Thymus (tissue), 11 donors: ENCODE results near the gene TMEM63B. TPM values are rescaled to one million over a fixed set of nuclear protein-coding genes. Genes with fewer than 3 reads are reported as not detected.
"Not testable (repeated sequence)": the region's sequence is repeated elsewhere in the genome, so short reads cannot be mapped to it uniquely, and the experiment has no call there.

ENCODE experiments used
- DNase-seq, 9 donors: peaks; one replicate each; pipeline ENCODE4 v3.0.0-alpha.2; 2013; ENCODE audit warnings: low spot score in 9 of 9, low read depth in 6 of 9, missing footprints in 1 of 9
- H3K27ac ChIP-seq, 2 donors: one replicate each; pipeline ENCODE4 v1.5.1; 2013; ENCODE audit warnings: control low read depth in 1 of 2, low read depth in 1 of 2, low read length in 1 of 2, mild to moderate bottlenecking in 1 of 2, moderate library complexity in 1 of 2
- H3K27me3 ChIP-seq, 2 donors: one replicate each; pipeline ENCODE4 v1.5.1; 2013; ENCODE audit warnings: low read length in 1 of 2; ENCODE audit not compliant: control insufficient read depth in 2 of 2, insufficient read depth in 1 of 2
- H3K36me3 ChIP-seq, 2 donors: one replicate each; pipeline ENCODE4 v1.5.1; 2013; ENCODE audit warnings: low read length in 1 of 2, mild to moderate bottlenecking in 1 of 2, moderate library complexity in 1 of 2; ENCODE audit not compliant: control insufficient read depth in 2 of 2, insufficient read depth in 2 of 2
- H3K4me1 ChIP-seq, 2 donors: one replicate each; pipeline ENCODE4 v1.5.1; 2013; ENCODE audit warnings: low read length in 2 of 2; ENCODE audit not compliant: control insufficient read depth in 2 of 2, insufficient read depth in 2 of 2
- H3K4me3 ChIP-seq, 2 donors: one replicate each; pipeline ENCODE4 v1.5.1; 2013; ENCODE audit warnings: low read length in 2 of 2, control low read depth in 1 of 2, mild to moderate bottlenecking in 1 of 2
- H3K9me3 ChIP-seq, 2 donors: one replicate each; pipeline ENCODE4 v1.5.1; 2013; ENCODE audit warnings: low read length in 1 of 2, mild to moderate bottlenecking in 1 of 2; ENCODE audit not compliant: control insufficient read depth in 2 of 2, insufficient read depth in 1 of 2
- WGBS: extraction: QIAGEN DNeasy Blood & Tissue Kit; methylation state at CpG from one replicate; pipeline ENCODE4 v1.1.7; 2013; 5-methylcytosine and 5-hydroxymethylcytosine counted together
- polyA plus RNA-seq: library from polyadenylated mRNA; stranded (reverse); fragments of 200-250 nt; gene quantifications from one replicate; pipeline ENCODE4 v1.2.3, GENCODE V29; 2013
- total RNA-seq: library from RNA; stranded (reverse); fragments of 120-200 nt; gene quantifications from one replicate; pipeline ENCODE4 v1.2.4, GENCODE V29; 2013
- donor health status: healthy.

Gene TMEM63B
- total and polyA plus RNA-seq, 2 donors = 7.5 to 11.7 TPM

DNA sequence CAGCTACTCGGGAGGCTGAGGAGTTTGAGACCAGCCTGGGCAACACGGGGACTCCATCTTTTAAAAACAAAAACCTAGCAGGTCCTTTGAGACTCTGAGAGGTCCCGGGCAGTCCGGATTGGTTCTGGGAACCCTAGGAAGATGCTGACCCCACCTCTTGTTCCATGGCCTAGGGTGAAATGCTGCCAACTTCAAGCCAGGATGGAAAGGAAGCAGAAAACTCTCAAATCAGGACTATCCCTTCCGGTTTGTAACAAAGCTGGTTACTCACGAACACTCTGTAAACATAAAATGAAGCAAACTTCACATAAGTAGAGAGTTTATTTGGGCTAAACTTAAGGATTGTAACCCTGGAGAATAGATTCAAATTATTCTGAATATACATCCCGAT is 59.3 kb downstream of the TMEM63B start:
- no peak overlapping the region for H3K27ac ChIP-seq
- no peak for DNase-seq
- no peaks in the 10 kb centered on the region for H3K36me3 ChIP-seq
- no peaks in the 10 kb centered on the region for H3K9me3 ChIP-seq
- H3K4me1 ChIP-seq = peaks cover 2 to 18% of the 10 kb centered on the region in 2 donors
- no peaks in the 10 kb centered on the region for H3K27me3 ChIP-seq
- no peak overlapping the region for H3K4me3 ChIP-seq
- WGBS = 96% methylated on average over 7 of the region's 7 CpGs

- Histone ChIP-seq H3K4me1 (peaks cover 2 to 24% of the 10 kb centered on the region in 2 donors), H3K4me3 (no peak overlapping the region), H3K27ac (no peak overlapping the region), H3K9me3 (no peaks in the 10 kb centered on the region), H3K36me3 (no peaks in the 10 kb centered on the region), H3K27me3 (no peaks in the 10 kb centered on the region)
- no peak for DNase-seq
- WGBS = 97% methylated on average over 2 of the region's 2 CpGs
Measured at GRCh38 chr6:44188819-44189218, 61.5 kb downstream of the TMEM63B start.

DNA sequence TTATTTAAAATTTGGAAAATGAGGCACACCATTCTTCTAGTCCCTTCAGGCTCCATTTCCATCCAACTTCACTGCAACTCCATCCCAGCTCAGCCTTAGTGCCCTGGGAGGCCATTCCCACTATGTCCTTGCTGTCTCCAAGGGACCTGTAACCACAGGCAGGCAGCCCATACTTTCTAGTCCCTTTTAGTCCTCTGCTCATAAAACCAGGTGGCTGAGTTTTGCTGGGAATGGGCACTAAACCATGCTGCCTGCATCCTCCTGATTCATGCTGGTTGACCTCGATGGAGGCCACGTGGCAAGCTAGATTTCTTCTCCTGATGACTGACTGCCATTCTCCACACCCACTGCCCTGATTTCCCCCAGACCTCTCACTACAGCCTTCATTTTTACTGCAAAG is 61.9 kb downstream of the TMEM63B start:
- H3K27ac ChIP-seq = no peak overlapping the region
- no peaks in the 10 kb centered on the region for H3K27me3 ChIP-seq
- H3K9me3 ChIP-seq = no peaks in the 10 kb centered on the region
- no peak overlapping the region for H3K4me3 ChIP-seq
- WGBS = 75% methylated on average over 2 of the region's 2 CpGs
- peaks cover 2 to 24% of the 10 kb centered on the region in 2 donors for H3K4me1 ChIP-seq
- no peaks in the 10 kb centered on the region for H3K36me3 ChIP-seq
- no peak for DNase-seq

DNA sequence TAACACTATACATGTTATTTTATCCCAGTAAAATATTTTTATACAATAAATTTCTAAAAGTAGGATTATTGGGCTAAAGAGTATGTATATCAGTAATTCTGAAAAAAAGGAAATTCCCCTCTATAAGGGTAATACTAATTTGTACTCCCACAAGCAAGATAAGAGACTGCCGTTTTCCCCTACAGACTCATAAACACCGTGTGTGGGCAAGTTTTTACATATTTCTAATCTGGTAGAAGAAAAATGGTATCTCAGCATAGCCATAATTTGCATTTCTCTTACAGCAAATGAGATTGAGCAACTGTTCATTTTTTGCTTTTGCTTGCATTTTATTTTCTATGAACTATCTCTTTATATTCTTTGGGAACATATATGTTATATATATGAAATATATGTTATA is 63.4 kb downstream of the TMEM63B start:
- DNase-seq = no peak
- no peaks in the 10 kb centered on the region for H3K36me3 ChIP-seq
- H3K9me3 ChIP-seq = no peaks in the 10 kb centered on the region
- H3K27me3 ChIP-seq = no peaks in the 10 kb centered on the region
- H3K27ac ChIP-seq = no peak overlapping the region
- H3K4me3 ChIP-seq = no peak overlapping the region
- 81% methylated on average over 2 of the region's 2 CpGs for WGBS
- peaks cover 2 to 19% of the 10 kb centered on the region in 2 donors for H3K4me1 ChIP-seq

- Histone ChIP-seq H3K27me3 (no peaks in the 10 kb centered on the region), H3K4me3 (no peak overlapping the region), H3K36me3 (no peaks in the 10 kb centered on the region), H3K27ac (no peak overlapping the region), H3K9me3 (no peaks in the 10 kb centered on the region), H3K4me1 (peaks cover 0 to 11% of the 10 kb centered on the region in 2 donors)
- 61% methylated on average over 10 of the region's 10 CpGs for WGBS
- DNase-seq = no peak
Measured at GRCh38 chr6:44192428-44193041, 65.2 kb downstream of the TMEM63B start.

DNA sequence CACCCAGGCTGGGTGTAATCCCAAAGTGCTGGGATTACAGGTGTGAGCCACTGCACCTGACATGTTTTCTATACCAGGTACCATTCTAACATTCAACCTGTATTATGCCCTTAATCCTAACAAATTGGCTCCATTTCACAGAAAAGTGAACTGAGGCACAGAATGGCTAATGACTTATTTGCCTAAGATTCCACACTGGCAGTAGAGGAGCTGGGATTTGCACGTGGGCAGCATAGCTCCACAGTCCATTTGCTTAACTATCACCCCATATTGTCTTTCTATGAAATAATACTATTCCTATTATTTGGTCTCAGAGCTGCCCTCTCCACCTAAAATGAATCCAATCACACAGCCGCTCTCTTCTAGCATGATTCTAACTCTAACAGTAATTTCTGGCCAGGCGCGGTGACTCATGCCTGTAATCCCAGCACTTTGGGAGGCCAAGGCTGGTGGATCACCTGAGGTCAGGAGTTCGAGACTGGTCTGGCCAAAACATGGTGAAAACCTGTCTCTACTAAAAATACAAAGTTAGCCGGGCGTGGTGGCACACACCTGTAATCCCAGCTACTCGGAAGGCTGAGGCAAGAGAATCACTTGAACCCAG is 66.1 kb downstream of the TMEM63B start:
- DNase-seq = no peak
- Histone ChIP-seq H3K4me3 (no peak overlapping the region), H3K27me3 (no peaks in the 10 kb centered on the region), H3K27ac (no peak overlapping the region), H3K9me3 (no peaks in the 10 kb centered on the region), H3K36me3 (no peaks in the 10 kb centered on the region), H3K4me1 (peaks cover 0 to 11% of the 10 kb centered on the region in 2 donors)
- WGBS = 96% methylated on average over 8 of the region's 8 CpGs

DNA sequence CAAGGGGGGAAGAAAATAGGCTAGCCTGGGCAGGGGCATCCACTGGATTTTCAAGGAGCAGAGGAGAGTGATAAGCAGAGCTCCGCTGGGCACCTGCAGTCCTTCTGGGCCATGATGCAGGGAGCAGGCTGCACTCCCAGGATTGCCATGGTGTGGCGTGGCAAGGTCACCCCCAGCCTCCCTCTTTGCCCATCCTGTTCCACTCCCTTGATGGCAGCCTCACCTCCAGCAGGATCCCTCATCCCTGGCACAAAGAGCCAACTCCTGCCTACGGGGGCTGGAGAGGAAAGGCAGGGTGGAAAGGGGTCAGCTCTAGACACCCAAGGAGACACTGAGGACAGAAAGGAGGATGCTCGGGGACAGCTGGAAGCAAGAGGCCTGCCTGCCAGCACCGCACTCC is 67.0 kb downstream of the TMEM63B start:
- no peaks in the 10 kb centered on the region for H3K9me3 ChIP-seq

GRCh38 chr6:44196351-44196750 is 69.0 kb downstream of the TMEM63B start:
- H3K36me3 ChIP-seq, H3K4me1 ChIP-seq, H3K9me3 ChIP-seq, DNase-seq, H3K27me3 ChIP-seq, H3K4me3 ChIP-seq, H3K27ac ChIP-seq: not testable (repeated sequence)
- 97% methylated on average over 11 of the region's 11 CpGs for WGBS

More for the DNA sequence above, 67.0 kb downstream of the TMEM63B start:
- H3K4me1 ChIP-seq = peaks cover 0 to 10% of the 10 kb centered on the region in 2 donors
- no peak for DNase-seq
- H3K4me3 ChIP-seq = no peak overlapping the region
- no peaks in the 10 kb centered on the region for H3K27me3 ChIP-seq
- WGBS = 96% methylated on average over 5 of the region's 5 CpGs
- H3K27ac ChIP-seq = no peak overlapping the region
- H3K36me3 ChIP-seq = no peaks in the 10 kb centered on the region

DNA sequence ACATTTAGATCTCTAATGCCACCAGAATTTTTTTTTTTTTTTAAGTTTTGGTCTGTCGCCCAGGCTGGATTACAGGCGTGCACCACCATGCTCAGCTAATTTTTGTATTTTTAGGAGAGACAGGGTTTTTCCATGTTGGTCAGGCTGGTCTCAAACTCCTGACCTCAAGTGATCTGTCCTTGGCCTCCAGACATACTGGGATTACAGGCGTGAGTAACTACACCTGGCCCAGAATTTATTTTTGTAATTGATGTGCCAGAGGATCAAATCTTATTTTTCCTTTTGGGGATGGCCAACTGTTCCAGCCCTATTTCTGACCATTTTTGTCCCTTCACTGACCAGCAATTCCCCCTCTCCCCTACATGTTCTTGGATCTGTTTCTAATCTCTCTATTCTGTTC is 71.3 kb downstream of the TMEM63B start:
- no peaks in the 10 kb centered on the region for H3K9me3 ChIP-seq
- no peak overlapping the region for H3K4me3 ChIP-seq
- H3K4me1 ChIP-seq = no peaks in the 10 kb centered on the region
- no peaks in the 10 kb centered on the region for H3K36me3 ChIP-seq
- H3K27ac ChIP-seq = no peak overlapping the region
- H3K27me3 ChIP-seq = no peaks in the 10 kb centered on the region
- DNase-seq = no peak
- 96% methylated on average over 3 of the region's 3 CpGs for WGBS
